ENCODE data around the gene ART3.
A peak's percentile ranks its signal among the peaks of the same experiment; 100 is the strongest.
"Not testable (repeated sequence)": the region's sequence is repeated elsewhere in the genome, so short reads cannot be mapped to it uniquely, and the experiment has no call there.

ART3 gene

DNA sequence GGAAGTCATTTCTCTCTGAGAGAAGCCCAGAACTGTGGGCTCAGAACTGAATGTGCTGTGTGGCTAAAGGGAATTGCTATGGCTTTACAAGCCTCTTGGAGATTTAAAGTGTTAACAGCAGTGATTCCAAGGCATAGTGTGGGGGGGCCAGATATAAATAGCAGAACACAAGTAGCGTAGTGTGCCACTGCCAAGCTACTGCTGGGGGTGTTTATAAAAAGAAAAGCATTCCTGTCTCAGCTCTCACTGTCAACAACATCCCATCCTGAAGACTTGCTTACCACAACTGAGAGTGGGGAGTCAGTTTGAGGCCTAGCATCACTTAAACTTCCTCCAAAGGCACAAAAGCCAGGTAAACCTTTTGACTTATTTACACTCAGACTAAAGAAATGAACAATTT lies at the start of gene ART3:
Gene ART3, plus strand, starts transcription at position 242 of the 400 bp plus-strand sequence. CDS start 1,181 bp downstream, outside the sequence.
- Mint-ChIP-seq H3K4me1 (no peaks in the 10 kb centered on the region), H3K27ac (no peak within 1 kb of the TSS), H3K4me3 (no peak within 1 kb of the TSS), H3K36me3 (no peaks in the 10 kb centered on the region), H3K9me3 (no peaks in the 10 kb centered on the region), H3K27me3 (peaks cover 14% of the 10 kb centered on the region)
- ATAC-seq, result no peak

- Mint-ChIP-seq H3K4me1 (peaks cover 22% of the 10 kb centered on the region), H3K9me3 (no peaks in the 10 kb centered on the region), H3K4me3 (peak overlapping the region; percentile 41), H3K27me3 (no peaks in the 10 kb centered on the region), H3K36me3 (no peaks in the 10 kb centered on the region), H3K27ac (peak overlapping the region; percentile 79)
- no peak for ATAC-seq
These were observed 46.2 kb upstream of the ART3 start for GRCh38 chr4:76028350-76028765.

DNA sequence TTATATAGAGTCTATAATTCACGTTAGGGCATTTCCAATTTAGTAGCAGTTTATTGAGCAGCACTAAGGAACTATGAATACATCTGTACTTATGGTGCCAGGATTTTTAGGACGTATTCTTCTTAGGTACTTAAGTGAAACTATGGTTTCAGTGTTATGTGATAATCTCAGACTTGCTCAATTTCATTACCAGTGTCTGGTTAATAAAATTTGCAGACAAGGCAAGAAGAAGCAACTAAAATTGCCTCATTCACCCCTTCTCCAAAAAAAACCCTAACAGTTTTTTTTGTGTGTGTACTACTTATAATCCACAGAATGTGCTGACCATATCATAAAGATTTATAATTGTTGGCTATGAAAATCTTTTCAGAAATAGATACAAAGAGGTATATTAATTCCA lies 45.2 kb upstream of the ART3 start:
- no peaks in the 10 kb centered on the region for H3K36me3 Mint-ChIP-seq
- no peak for ATAC-seq
- no peak overlapping the region for H3K27ac Mint-ChIP-seq
- H3K9me3 Mint-ChIP-seq, result no peaks in the 10 kb centered on the region
- peaks cover 13% of the 10 kb centered on the region for H3K4me1 Mint-ChIP-seq
- no peaks in the 10 kb centered on the region for H3K27me3 Mint-ChIP-seq
- no peak overlapping the region for H3K4me3 Mint-ChIP-seq

DNA sequence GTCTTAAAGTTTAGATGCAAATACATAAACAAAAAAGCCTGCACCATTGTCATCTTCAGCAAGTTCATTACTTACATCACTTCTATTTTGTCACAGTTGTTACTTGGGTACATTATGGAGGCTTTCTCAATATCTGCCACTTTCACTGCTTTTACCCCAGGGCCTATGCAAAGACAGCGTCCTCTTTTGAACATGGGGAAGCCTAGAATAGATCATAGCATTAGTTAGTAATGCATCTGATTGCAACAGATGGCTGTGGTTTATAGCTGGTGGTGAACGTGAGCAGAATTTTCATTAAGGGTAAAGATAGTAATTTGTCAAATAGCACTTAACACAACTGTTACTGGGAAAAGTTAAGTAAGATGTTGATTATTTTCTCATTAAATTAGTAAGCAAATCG lies 39.4 kb upstream of the ART3 start:
- Mint-ChIP-seq H3K27me3 (no peaks in the 10 kb centered on the region), H3K4me1 (no peaks in the 10 kb centered on the region), H3K4me3 (no peak overlapping the region), H3K36me3 (no peaks in the 10 kb centered on the region), H3K9me3 (no peaks in the 10 kb centered on the region), H3K27ac (no peak overlapping the region)
- ATAC-seq, result no peak

- no peak within 1 kb of the TSS for H3K4me3 Mint-ChIP-seq
- H3K27me3 Mint-ChIP-seq, result no peaks in the 10 kb centered on the region
- no peak within 1 kb of the TSS for H3K27ac Mint-ChIP-seq
- no peaks in the 10 kb centered on the region for H3K4me1 Mint-ChIP-seq
- H3K9me3 Mint-ChIP-seq, result no peaks in the 10 kb centered on the region
- ATAC-seq, result no peak
- H3K36me3 Mint-ChIP-seq, result no peaks in the 10 kb centered on the region
These were observed 38.6 kb upstream of the ART3 start, which contains the start of gene CXCL11 for GRCh38 chr4:76035799-76036380. CXCL11 (minus strand) TSS chr4:76036070; CDS start chr4:76035987, 83 bp downstream.

- no peaks in the 10 kb centered on the region for H3K4me1 Mint-ChIP-seq
- no peak for ATAC-seq
- no peak overlapping the region for H3K27ac Mint-ChIP-seq
- H3K9me3 Mint-ChIP-seq, result no peaks in the 10 kb centered on the region
- no peaks in the 10 kb centered on the region for H3K27me3 Mint-ChIP-seq
- no peaks in the 10 kb centered on the region for H3K36me3 Mint-ChIP-seq
- no peak overlapping the region for H3K4me3 Mint-ChIP-seq
These were observed 37.7 kb upstream of the ART3 start for GRCh38 chr4:76036855-76037254.

DNA sequence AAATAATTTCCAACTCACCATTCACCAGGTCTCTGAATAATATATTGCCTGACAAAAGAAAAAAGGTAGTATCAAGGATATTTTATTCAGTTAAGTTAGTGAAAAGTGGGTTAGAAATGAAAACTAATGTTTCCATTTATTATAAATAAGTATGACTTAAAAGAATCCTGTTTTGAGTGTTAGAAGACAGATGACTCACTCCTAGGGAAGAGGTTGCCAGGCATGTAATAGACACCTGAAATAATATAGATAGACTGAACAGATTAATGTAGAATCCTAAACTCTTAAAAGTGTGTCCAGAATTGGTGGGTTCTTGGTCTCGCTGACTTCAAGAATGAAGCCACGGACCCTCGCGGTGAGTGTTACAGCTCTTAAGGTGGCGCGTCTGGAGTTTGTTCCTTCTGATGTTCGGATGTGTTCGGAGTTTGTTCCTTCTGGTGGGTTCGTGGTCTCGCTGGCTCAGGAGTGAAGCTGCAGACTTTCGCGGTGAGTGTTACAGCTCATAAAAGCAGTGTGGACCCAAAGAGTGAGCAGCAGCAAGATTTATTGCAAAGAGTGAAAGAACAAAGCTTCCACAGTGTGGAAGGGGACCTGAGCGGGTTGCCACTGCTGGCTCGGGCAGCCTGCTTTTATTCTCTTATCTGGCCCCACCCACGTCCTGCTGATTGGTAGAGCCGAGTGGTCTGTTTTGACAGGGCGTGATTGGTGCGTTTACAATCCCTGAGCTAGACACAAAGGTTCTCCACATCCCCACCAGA lies 32.1 kb upstream of the ART3 start:
- not testable (repeated sequence) for H3K27ac Mint-ChIP-seq, H3K4me3 Mint-ChIP-seq, H3K36me3 Mint-ChIP-seq, H3K27me3 Mint-ChIP-seq, H3K4me1 Mint-ChIP-seq, H3K9me3 Mint-ChIP-seq, ATAC-seq

- not testable (repeated sequence) for H3K9me3 Mint-ChIP-seq, H3K36me3 Mint-ChIP-seq, ATAC-seq, H3K27ac Mint-ChIP-seq, H3K4me3 Mint-ChIP-seq, H3K27me3 Mint-ChIP-seq, H3K4me1 Mint-ChIP-seq
These were observed 31.2 kb upstream of the ART3 start for GRCh38 chr4:76043306-76043705.

DNA sequence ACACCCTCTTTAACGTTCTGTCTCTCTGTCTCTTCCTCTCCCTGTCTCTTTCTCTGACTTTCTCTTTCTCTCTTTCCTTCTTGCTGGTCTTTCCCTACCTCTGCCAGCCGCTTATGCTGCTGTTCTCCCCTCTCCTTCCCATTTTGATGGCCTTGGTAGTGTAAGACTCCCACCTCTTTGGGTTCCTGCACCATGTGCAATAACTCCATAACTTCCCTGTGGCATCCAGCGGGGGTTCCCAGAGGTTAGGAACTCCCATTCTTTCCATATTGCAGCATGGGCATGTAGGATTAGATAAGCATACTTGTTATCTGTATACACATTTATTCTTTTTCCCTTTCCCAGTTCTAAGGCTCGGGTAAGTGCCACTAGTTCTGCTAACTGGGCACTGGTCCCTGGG lies 29.8 kb upstream of the ART3 start:
- ATAC-seq, H3K4me3 Mint-ChIP-seq, H3K36me3 Mint-ChIP-seq: not testable (repeated sequence)

GRCh38 chr4:76049860-76050416 lies 24.6 kb upstream of the ART3 start:
- not testable (repeated sequence) for H3K27me3 Mint-ChIP-seq, H3K27ac Mint-ChIP-seq, H3K36me3 Mint-ChIP-seq, H3K4me3 Mint-ChIP-seq, H3K9me3 Mint-ChIP-seq, H3K4me1 Mint-ChIP-seq, ATAC-seq

More for the DNA sequence above, 29.8 kb upstream of the ART3 start:
- not testable (repeated sequence) for H3K9me3 Mint-ChIP-seq, H3K4me1 Mint-ChIP-seq, H3K27me3 Mint-ChIP-seq, H3K27ac Mint-ChIP-seq

GRCh38 chr4:76050560-76051050 lies 23.9 kb upstream of the ART3 start:
- H3K4me1 Mint-ChIP-seq, result peaks cover 15% of the 10 kb centered on the region
- H3K27ac Mint-ChIP-seq, H3K4me3 Mint-ChIP-seq, H3K9me3 Mint-ChIP-seq, ATAC-seq, H3K36me3 Mint-ChIP-seq, H3K27me3 Mint-ChIP-seq: not testable (repeated sequence)

DNA sequence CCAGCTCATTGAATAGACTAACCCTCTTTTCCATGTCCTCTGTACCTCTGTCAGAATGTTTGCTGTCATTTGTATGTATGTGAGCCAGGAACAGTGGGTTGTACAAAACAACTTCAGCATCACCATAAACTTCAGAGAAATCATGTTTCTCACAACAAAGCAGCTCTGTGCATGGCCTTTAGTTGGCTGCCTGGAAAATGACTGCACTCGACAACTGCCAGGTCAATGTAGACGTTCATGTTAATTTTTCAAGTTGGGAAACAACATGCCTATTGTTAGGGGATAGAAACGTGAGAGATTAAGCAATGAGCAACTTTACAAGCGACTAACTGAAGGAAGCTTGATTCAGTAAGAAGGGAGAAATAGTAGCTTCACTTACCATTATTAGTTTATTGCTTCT lies 20.8 kb upstream of the ART3 start:
- Mint-ChIP-seq H3K27me3 (no peaks in the 10 kb centered on the region), H3K27ac (peak overlapping the region; percentile 49), H3K4me1 (peaks cover 33% of the 10 kb centered on the region), H3K36me3 (no peaks in the 10 kb centered on the region), H3K9me3 (no peaks in the 10 kb centered on the region), H3K4me3 (no peak overlapping the region)
- ATAC-seq, result no peak

DNA sequence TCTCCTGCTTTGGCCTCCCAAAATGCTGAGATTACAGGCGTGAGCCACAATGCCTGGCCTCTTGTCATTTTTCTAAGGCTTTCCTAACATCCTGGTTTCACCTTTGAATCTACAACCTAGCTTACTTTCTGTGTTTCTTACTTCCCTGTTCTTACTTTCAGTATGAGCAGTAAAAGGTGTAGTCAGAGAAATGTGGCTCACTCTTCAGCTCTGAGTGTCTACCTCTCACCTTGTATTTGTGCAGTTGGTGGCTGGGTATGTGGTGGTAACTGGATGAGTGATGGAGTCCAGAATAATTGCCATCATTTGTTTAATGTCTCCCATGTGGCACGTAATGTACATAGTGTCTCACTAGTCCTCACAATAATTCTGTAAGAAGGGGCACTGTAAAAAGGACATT lies 19.5 kb upstream of the ART3 start:
- no peaks in the 10 kb centered on the region for H3K36me3 Mint-ChIP-seq
- H3K27me3 Mint-ChIP-seq, result no peaks in the 10 kb centered on the region
- peak; percentile 99 for ATAC-seq
- H3K4me1 Mint-ChIP-seq, result peaks cover 44% of the 10 kb centered on the region
- peak overlapping the region; percentile 72 for H3K27ac Mint-ChIP-seq
- H3K4me3 Mint-ChIP-seq, result peak overlapping the region; percentile 19
- H3K9me3 Mint-ChIP-seq, result no peaks in the 10 kb centered on the region

DNA sequence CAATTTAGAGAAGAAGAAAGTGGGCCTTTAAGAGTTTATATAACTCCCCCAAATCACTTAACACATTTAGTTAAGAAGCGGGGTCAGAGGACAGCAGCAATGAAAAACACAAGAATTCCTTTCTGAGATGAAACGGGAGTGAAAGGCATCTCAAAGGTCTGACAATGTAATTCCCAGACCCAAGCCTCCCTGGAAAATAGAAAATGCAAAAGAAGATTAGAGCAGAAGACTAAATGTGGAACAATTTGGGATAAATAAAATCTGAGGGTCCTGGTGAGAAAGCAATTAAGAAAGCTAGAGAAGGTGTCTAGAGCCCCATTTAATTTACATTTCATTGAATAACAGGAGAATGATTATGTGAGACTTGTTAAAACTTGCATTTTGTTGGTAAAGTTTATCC lies 19.1 kb upstream of the ART3 start:
- H3K4me3 Mint-ChIP-seq, result no peak overlapping the region
- no peak for ATAC-seq
- peaks cover 48% of the 10 kb centered on the region for H3K4me1 Mint-ChIP-seq
- peak overlapping the region; percentile 72 for H3K27ac Mint-ChIP-seq
- H3K36me3 Mint-ChIP-seq, result no peaks in the 10 kb centered on the region
- no peaks in the 10 kb centered on the region for H3K9me3 Mint-ChIP-seq
- H3K27me3 Mint-ChIP-seq, result no peaks in the 10 kb centered on the region

DNA sequence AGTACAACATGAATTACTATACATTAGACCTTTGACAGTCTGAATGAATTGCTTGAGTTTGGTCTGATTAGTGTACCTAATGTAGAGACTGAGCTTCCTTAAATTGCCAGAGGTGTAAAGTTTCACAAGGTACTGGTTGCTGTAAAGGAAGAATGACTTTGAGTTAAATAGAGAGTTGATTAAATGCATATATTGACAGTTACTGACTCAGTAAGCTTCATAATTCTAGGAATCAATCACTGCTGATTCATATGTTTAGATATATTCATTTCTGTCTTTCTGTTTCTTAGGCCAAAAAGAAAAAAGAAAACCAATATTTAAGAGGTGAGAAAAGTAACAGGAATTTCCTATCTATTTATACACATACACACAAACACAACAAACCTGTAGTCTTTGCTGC lies 16.2 kb upstream of the ART3 start:
- Mint-ChIP-seq H3K27ac (peak overlapping the region; percentile 13), H3K4me3 (no peak overlapping the region), H3K27me3 (no peaks in the 10 kb centered on the region), H3K9me3 (no peaks in the 10 kb centered on the region), H3K4me1 (peaks cover 75% of the 10 kb centered on the region), H3K36me3 (no peaks in the 10 kb centered on the region)
- ATAC-seq, result peak; percentile 50
